ENCODE data around the gene RASSF7. TPM values are rescaled to one million over a fixed set of nuclear protein-coding genes. Genes with fewer than 3 reads are reported as not detected.

The RASSF7 gene
- total and polyA plus RNA-seq, 2 donors (not counting 3 experiments of a cell fraction or from before 2014, with no cell fraction given): 14.1 to 19.9 TPM

GRCh38 chr11:550021-550745 lies 10.6 kb upstream of the RASSF7 start:
- Histone ChIP-seq H3K79me2 (ENCODE audit: control insufficient read depth, insufficient read depth, low read length) (no peaks in the 10 kb centered on the region), H3K4me2 (ENCODE audit: insufficient read depth, low read length) (no peak overlapping the region), H3K36me3 (ENCODE audit: control insufficient read depth in 2 of 2, extremely low read depth in 1 of 2, insufficient read depth in 2 of 2, low read length in 2 of 2) (no peaks in the 10 kb centered on the region), H3K4me1 (ENCODE audit: control insufficient read depth, extremely low read depth, insufficient read depth, low read length) (peaks cover 1% of the 10 kb centered on the region), H4K20me1 (replicated peaks; ENCODE audit: control insufficient read depth, extremely low read depth, insufficient read depth, low read length) (no peaks in the 10 kb centered on the region), H3K9me1 (replicated peaks; ENCODE audit: control insufficient read depth, extremely low read depth, insufficient read depth, low read length) (no peaks in the 10 kb centered on the region), H3K9me3 (replicated peaks; ENCODE audit: control insufficient read depth, insufficient read depth, low read length) (no peaks in the 10 kb centered on the region), H3K27ac (ENCODE audit: insufficient read depth, low read depth, low read length) (no peak overlapping the region), H3K4me3 (replicated peaks in 1 of 3; ENCODE audit: insufficient read depth in 1 of 3, low read depth in 1 of 3, low read length in 3 of 3) (no peak overlapping the region), H2AFZ (ENCODE audit: low read depth, low read length) (no peak overlapping the region), H3K27me3 (ENCODE audit: control insufficient read depth in 2 of 2, insufficient read depth in 2 of 2, low read length in 2 of 2) (peaks cover 1% of the 10 kb centered on the region in 2 experiments), H3K9ac (replicated peaks; ENCODE audit: extremely low read depth, insufficient read depth, low read length) (no peak overlapping the region)
- CTCF ChIA-PET: interaction anchor here (1.0 kb wide), 1 partner anchor 176 kb away, joined by 3 read pairs; no protein-coding TSS in a partner anchor
- POLR2A ChIA-PET: no interaction called here
- DNase-seq (ENCODE audit: low read depth, low spot score) (no peak), FAIRE-seq (no peak)
- TF ChIP-seq FOS (IDR thresholded peaks at IDR 0.05; ENCODE audit: borderline replicate concordance, insufficient read depth, low read length) (no peak), MYC (IDR thresholded peaks at IDR 0.05; ENCODE audit: low read depth, low read length) (no peak), MAX (IDR thresholded peaks at IDR 0.05; ENCODE audit: insufficient read depth, insufficient read length) (no peak), POLR2AphosphoS5 (IDR thresholded peaks at IDR 0.05; ENCODE audit: insufficient read depth, low read depth, low read length) (no peak), EZH2 (IDR thresholded peaks at IDR 0.05; ENCODE audit: borderline replicate concordance, low read depth, low read length, severe bottlenecking) (no peak), CTCF (IDR thresholded peaks at IDR 0.05; ENCODE audit: extremely low read depth in 1 of 2, insufficient read depth in 1 of 2, low read depth in 1 of 2, low read length in 2 of 2) (no peak), JUN (IDR thresholded peaks at IDR 0.05; ENCODE audit: borderline replicate concordance, insufficient read depth, insufficient read length, low read depth) (no peak), POLR2A (IDR thresholded peaks at IDR 0.05; ENCODE audit: low read depth, low read length) (no peak), GATA2 (IDR thresholded peaks at IDR 0.05; ENCODE audit: insufficient read depth, insufficient read length, low read depth, low read length) (no peak)
- no TSS peak for BruUV-seq (replicated peaks)
- intact Hi-C loops (cut with micrococcal nuclease) (no loop called here), dilution Hi-C loops (cut with MboI; ENCODE audit: extremely low pct_ligation_motif_present, low sequenced_read_pairs) (no loop called here)
